Measurements from ENCODE around the gene CEP112.

- TF ChIP-seq POLR2A (IDR thresholded peaks at IDR 0.05; ENCODE audit: low read length) (no peak), GATA1 (IDR thresholded peaks at IDR 0.05; ENCODE audit: low read depth, low read length) (no peak)
Observed at GRCh38 chr17:66171692-66172091, 20.2 kb downstream of the CEP112 start.

Data from erythroblast (primary cell).